ENCODE measurements around the gene PODN.

DNA sequence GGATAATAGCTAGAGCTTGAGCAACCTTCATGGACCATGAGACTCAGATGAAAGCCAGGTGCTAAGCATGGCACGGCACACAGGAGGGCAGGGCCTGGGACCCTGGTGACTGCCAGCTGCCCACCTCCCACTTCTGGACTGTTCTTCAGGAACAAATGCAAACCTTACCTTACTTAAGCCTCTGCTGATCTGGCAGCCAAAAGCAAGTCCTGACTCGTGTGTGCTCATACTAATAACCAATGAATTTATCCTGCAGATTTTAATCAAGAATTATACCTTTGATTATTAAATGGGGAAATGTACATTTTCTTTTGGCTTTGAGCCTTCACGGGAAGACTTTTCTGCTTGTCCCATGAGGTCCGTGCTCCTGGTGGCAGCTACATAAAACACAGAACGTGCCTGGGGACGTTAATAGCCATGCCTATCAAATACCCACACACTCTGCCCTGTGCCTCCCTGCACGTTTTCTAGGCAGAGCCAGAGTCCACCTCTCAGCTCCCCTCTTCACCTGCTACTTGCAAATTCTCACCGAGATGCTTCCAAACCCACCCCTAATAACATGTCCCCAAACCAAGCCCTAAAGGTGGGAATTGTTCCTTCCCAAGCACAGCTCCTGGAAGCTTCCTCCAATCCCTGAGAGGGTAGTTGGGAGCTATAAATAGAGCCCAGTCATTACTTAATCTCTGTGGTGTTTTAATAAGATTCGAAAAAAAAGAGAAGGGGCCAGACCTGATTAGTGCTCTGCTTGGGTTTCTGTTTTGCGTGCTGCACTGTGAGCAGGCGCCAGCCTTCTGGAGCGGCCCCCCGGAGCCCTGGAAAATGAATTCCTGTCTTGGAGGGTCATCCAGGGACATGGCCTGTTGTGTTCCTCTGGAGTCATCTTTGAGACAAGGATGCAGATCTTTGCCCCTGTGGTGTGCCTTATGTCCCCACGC, 46.9 kb downstream of the PODN start:
- TF ChIP-seq TCF7L2 (IDR thresholded peaks at IDR 0.05; ENCODE audit: low read depth, low read length) (no peak), POLR2AphosphoS5 (IDR thresholded peaks at IDR 0.05; ENCODE audit: low read depth, low read length) (no peak)
- TF ChIP-seq, protein P1, sequence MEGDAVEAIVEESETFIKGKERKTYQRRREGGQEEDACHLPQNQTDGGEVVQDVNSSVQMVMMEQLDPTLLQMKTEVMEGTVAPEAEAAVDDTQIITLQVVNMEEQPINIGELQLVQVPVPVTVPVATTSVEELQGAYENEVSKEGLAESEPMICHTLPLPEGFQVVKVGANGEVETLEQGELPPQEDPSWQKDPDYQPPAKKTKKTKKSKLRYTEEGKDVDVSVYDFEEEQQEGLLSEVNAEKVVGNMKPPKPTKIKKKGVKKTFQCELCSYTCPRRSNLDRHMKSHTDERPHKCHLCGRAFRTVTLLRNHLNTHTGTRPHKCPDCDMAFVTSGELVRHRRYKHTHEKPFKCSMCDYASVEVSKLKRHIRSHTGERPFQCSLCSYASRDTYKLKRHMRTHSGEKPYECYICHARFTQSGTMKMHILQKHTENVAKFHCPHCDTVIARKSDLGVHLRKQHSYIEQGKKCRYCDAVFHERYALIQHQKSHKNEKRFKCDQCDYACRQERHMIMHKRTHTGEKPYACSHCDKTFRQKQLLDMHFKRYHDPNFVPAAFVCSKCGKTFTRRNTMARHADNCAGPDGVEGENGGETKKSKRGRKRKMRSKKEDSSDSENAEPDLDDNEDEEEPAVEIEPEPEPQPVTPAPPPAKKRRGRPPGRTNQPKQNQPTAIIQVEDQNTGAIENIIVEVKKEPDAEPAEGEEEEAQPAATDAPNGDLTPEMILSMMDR (IDR thresholded peaks at IDR 0.05): no peak
- TF ChIP-seq, protein P2, sequence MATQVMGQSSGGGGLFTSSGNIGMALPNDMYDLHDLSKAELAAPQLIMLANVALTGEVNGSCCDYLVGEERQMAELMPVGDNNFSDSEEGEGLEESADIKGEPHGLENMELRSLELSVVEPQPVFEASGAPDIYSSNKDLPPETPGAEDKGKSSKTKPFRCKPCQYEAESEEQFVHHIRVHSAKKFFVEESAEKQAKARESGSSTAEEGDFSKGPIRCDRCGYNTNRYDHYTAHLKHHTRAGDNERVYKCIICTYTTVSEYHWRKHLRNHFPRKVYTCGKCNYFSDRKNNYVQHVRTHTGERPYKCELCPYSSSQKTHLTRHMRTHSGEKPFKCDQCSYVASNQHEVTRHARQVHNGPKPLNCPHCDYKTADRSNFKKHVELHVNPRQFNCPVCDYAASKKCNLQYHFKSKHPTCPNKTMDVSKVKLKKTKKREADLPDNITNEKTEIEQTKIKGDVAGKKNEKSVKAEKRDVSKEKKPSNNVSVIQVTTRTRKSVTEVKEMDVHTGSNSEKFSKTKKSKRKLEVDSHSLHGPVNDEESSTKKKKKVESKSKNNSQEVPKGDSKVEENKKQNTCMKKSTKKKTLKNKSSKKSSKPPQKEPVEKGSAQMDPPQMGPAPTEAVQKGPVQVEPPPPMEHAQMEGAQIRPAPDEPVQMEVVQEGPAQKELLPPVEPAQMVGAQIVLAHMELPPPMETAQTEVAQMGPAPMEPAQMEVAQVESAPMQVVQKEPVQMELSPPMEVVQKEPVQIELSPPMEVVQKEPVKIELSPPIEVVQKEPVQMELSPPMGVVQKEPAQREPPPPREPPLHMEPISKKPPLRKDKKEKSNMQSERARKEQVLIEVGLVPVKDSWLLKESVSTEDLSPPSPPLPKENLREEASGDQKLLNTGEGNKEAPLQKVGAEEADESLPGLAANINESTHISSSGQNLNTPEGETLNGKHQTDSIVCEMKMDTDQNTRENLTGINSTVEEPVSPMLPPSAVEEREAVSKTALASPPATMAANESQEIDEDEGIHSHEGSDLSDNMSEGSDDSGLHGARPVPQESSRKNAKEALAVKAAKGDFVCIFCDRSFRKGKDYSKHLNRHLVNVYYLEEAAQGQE (IDR thresholded peaks at IDR 0.05; ENCODE audit: insufficient read depth in 1 of 2, low read depth in 2 of 2, low read length in 1 of 2): no peak

Data from Panc1 (cell line).